WTC11 (cell line): ENCODE results near the gene GABBR1. TPM values are rescaled to one million over a fixed set of nuclear protein-coding genes. Genes with fewer than 3 reads are reported as not detected.
A peak's percentile ranks its signal among the peaks of the same experiment; 100 is the strongest.

ENCODE experiments used
- ATAC-seq: fragments of 200-7000 bp; cut with Tn5 transposase; 2 replicates; pipeline ENCODE4 v1.10.0; 2021; ENCODE audit warnings: mild to moderate bottlenecking, moderate library complexity
- CTCF ChIA-PET: fragments of 300-600 bp; sonication (Branson Sonifier 250); formaldehyde crosslinking; loops from one replicate; lab custom pipeline; 2021; ENCODE audit warnings: antibody characterized with exemption; lab: Charles Lee
- POLR2A ChIA-PET: fragments of 350-600 bp; sonication (Branson Sonifier 250); formaldehyde crosslinking; loops from one replicate; lab custom pipeline; 2021; ENCODE audit warnings: antibody characterized with exemption; lab: Charles Lee
- DNase-seq: peaks from one replicate; pipeline ENCODE4 v3.0.0; 2021; ENCODE audit warnings: low spot score
- H3K27ac Mint-ChIP-seq: 2 replicates; pipeline ENCODE4 v1.8.0; 2021; ENCODE audit warnings: mixed read lengths
- H3K27me3 Mint-ChIP-seq: 2 replicates; pipeline ENCODE4 v1.8.0; 2021; ENCODE audit warnings: low read depth, mild to moderate bottlenecking, moderate library complexity, mixed read lengths
- H3K36me3 Mint-ChIP-seq: 2 replicates; pipeline ENCODE4 v1.8.0; 2021; ENCODE audit warnings: mixed read lengths
- H3K4me1 Mint-ChIP-seq: 2 replicates; pipeline ENCODE4 v1.8.0; 2022; ENCODE audit warnings: mixed read lengths
- H3K4me3 Mint-ChIP-seq: 2 replicates; pipeline ENCODE4 v1.8.0; 2021; ENCODE audit warnings: mild to moderate bottlenecking, moderate library complexity, mixed read lengths
- H3K9me3 Mint-ChIP-seq: 2 replicates; pipeline ENCODE4 v1.8.0; 2021; ENCODE audit warnings: mixed read lengths
- AFF4 ChIP-seq: sonication (generic); formaldehyde crosslinking; IDR thresholded peaks from 2 replicates; pipeline ENCODE4 v1.8.1; 2023; ENCODE audit warnings: mild to moderate bottlenecking, missing genetic modification reagents, borderline replicate concordance
- ARID4B ChIP-seq: sonication (generic); formaldehyde crosslinking; IDR thresholded peaks from 2 replicates; pipeline ENCODE4 v1.8.0; 2023; ENCODE audit warnings: missing genetic modification reagents, mild to moderate bottlenecking, borderline replicate concordance
- CBFB ChIP-seq: sonication (generic); formaldehyde crosslinking; IDR thresholded peaks from 2 replicates; pipeline ENCODE4 v1.8.1; 2022; ENCODE audit warnings: mild to moderate bottlenecking, low read depth, missing genetic modification reagents
- E2F1 ChIP-seq: sonication (generic); formaldehyde crosslinking; IDR thresholded peaks from 2 replicates; pipeline ENCODE4 v1.8.0; 2022; ENCODE audit warnings: mild to moderate bottlenecking, missing genetic modification reagents
- ELF4 ChIP-seq: sonication (generic); formaldehyde crosslinking; IDR thresholded peaks from 2 replicates; pipeline ENCODE4 v1.8.1; 2022; ENCODE audit warnings: low read depth, mild to moderate bottlenecking, moderate library complexity, missing genetic modification reagents
- FOXP1 ChIP-seq: sonication (generic); formaldehyde crosslinking; IDR thresholded peaks from 2 replicates; pipeline ENCODE4 v1.8.0; 2022; ENCODE audit warnings: missing genetic modification reagents, mild to moderate bottlenecking, moderate library complexity, borderline replicate concordance
- GTF2I ChIP-seq: fragments of 250-450 bp; sonication (Bioruptor Pico); conservative IDR thresholded peaks from 2 replicates; pipeline ENCODE4 v1.4.0; 2021; ENCODE audit warnings: mild to moderate bottlenecking
- HMGXB4 ChIP-seq: sonication (generic); formaldehyde crosslinking; IDR thresholded peaks from 2 replicates; pipeline ENCODE4 v1.8.1; 2023; ENCODE audit warnings: mild to moderate bottlenecking, moderate library complexity, missing genetic modification reagents
- IRF2 ChIP-seq: sonication (generic); formaldehyde crosslinking; IDR thresholded peaks from 2 replicates; pipeline ENCODE4 v1.8.0; 2022; ENCODE audit warnings: low read depth, missing genetic modification reagents, borderline replicate concordance
- MAX ChIP-seq: sonication (generic); formaldehyde crosslinking; IDR thresholded peaks from 2 replicates; pipeline ENCODE4 v1.8.0; 2022; ENCODE audit warnings: mild to moderate bottlenecking, missing genetic modification reagents
- MYBL2 ChIP-seq: sonication (generic); formaldehyde crosslinking; IDR thresholded peaks from 2 replicates; pipeline ENCODE4 v1.8.1; 2023; ENCODE audit warnings: mild to moderate bottlenecking, moderate library complexity, missing genetic modification reagents
- RELA ChIP-seq: sonication (generic); formaldehyde crosslinking; IDR thresholded peaks from 2 replicates; pipeline ENCODE4 v1.8.1; 2022; ENCODE audit warnings: missing genetic modification reagents, mild to moderate bottlenecking, borderline replicate concordance
- ZBTB21 ChIP-seq: sonication (generic); formaldehyde crosslinking; IDR thresholded peaks from 2 replicates; pipeline ENCODE4 v1.8.1; 2023; ENCODE audit warnings: mild to moderate bottlenecking, missing genetic modification reagents, borderline replicate concordance
- ZNF121 ChIP-seq: sonication (generic); formaldehyde crosslinking; IDR thresholded peaks from 2 replicates; pipeline ENCODE4 v1.8.0; 2023; ENCODE audit warnings: missing genetic modification reagents
- ZNF138 ChIP-seq: sonication (generic); formaldehyde crosslinking; conservative IDR thresholded peaks from 2 replicates; pipeline ENCODE4 v1.8.1; 2022; ENCODE audit warnings: mild to moderate bottlenecking, moderate library complexity, missing genetic modification reagents
- ZNF423 ChIP-seq: fragments of 250-450 bp; sonication (Bioruptor Pico); IDR thresholded peaks from 2 replicates; pipeline ENCODE4 v2.1.2; 2022; ENCODE audit warnings: mild to moderate bottlenecking, moderate library complexity
- total RNA-seq: library from RNA; stranded (reverse); gene quantifications from 3 replicates; pipeline ENCODE4 v1.2.3, GENCODE V29; 2021
- TF ChIP-seq, protein P1 (sequence below): sonication (generic); formaldehyde crosslinking; IDR thresholded peaks from 2 replicates; pipeline ENCODE4 v1.8.1; 2023; ENCODE audit warnings: mild to moderate bottlenecking, missing genetic modification reagents, moderate library complexity
- TF ChIP-seq, protein P2 (sequence below): sonication (generic); formaldehyde crosslinking; IDR thresholded peaks from 2 replicates; pipeline ENCODE4 v1.8.0; 2023; ENCODE audit warnings: mild to moderate bottlenecking, missing genetic modification reagents

GABBR1 gene
- total RNA-seq, 1 experiment from 2014 or later: 107 TPM

DNA sequence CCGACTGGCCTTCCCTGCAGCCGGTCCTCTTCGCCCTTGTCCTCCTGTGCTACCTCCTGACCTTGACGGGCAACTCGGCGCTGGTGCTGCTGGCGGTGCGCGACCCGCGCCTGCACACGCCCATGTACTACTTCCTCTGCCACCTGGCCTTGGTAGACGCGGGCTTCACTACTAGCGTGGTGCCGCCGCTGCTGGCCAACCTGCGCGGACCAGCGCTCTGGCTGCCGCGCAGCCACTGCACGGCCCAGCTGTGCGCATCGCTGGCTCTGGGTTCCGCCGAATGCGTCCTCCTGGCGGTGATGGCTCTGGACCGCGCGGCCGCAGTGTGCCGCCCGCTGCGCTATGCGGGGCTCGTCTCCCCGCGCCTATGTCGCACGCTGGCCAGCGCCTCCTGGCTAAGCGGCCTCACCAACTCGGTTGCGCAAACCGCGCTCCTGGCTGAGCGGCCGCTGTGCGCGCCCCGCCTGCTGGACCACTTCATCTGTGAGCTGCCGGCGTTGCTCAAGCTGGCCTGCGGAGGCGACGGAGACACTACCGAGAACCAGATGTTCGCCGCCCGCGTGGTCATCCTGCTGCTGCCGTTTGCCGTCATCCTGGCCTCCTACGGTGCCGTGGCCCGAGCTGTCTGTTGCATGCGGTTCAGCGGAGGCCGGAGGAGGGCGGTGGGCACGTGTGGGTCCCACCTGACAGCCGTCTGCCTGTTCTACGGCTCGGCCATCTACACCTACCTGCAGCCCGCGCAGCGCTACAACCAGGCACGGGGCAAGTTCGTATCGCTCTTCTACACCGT is 79.5 kb downstream of the GABBR1 start:
- CTCF ChIA-PET: interaction anchor here (0.7 to 1.4 kb wide), 8 partner anchors 10 to 177 kb away, joined by 3 to 5 read pairs (median 3); no protein-coding TSS in a partner anchor
- peak; percentile 77 for ATAC-seq
- Mint-ChIP-seq H3K36me3 (peaks cover 7% of the 10 kb centered on the region), H3K4me1 (peaks cover 37% of the 10 kb centered on the region), H3K27me3 (peaks cover 96% of the 10 kb centered on the region), H3K27ac (no peak overlapping the region), H3K4me3 (peak overlapping the region; percentile 76), H3K9me3 (no peaks in the 10 kb centered on the region)
- peak; percentile 84 for DNase-seq
- POLR2A ChIA-PET: no interaction called here
- peak; percentile 65 for TF ChIP-seq ZBTB21 (CRISPR knock-in tag)
- TF ChIP-seq, protein P1, sequence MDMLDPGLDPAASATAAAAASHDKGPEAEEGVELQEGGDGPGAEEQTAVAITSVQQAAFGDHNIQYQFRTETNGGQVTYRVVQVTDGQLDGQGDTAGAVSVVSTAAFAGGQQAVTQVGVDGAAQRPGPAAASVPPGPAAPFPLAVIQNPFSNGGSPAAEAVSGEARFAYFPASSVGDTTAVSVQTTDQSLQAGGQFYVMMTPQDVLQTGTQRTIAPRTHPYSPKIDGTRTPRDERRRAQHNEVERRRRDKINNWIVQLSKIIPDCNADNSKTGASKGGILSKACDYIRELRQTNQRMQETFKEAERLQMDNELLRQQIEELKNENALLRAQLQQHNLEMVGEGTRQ (CRISPR knock-in tag): peak; percentile 38
- 0 out of 2 replicates have a peak, but pooled peaks have one; percentile 44 for TF ChIP-seq ZNF138
- TF ChIP-seq MAX (CRISPR knock-in tag): peak; percentile 94
- no peak for TF ChIP-seq IRF2 (CRISPR knock-in tag)
- peak; percentile 89; the same call in 1 of the 2 replicates for TF ChIP-seq FOXP1 (CRISPR knock-in tag)
- peak; percentile 29; the same call in 1 of the 2 replicates for TF ChIP-seq ZNF423
- TF ChIP-seq AFF4 (CRISPR knock-in tag): 0 out of 2 replicates have a peak, but pooled peaks have one; percentile 65
- TF ChIP-seq, protein P2, sequence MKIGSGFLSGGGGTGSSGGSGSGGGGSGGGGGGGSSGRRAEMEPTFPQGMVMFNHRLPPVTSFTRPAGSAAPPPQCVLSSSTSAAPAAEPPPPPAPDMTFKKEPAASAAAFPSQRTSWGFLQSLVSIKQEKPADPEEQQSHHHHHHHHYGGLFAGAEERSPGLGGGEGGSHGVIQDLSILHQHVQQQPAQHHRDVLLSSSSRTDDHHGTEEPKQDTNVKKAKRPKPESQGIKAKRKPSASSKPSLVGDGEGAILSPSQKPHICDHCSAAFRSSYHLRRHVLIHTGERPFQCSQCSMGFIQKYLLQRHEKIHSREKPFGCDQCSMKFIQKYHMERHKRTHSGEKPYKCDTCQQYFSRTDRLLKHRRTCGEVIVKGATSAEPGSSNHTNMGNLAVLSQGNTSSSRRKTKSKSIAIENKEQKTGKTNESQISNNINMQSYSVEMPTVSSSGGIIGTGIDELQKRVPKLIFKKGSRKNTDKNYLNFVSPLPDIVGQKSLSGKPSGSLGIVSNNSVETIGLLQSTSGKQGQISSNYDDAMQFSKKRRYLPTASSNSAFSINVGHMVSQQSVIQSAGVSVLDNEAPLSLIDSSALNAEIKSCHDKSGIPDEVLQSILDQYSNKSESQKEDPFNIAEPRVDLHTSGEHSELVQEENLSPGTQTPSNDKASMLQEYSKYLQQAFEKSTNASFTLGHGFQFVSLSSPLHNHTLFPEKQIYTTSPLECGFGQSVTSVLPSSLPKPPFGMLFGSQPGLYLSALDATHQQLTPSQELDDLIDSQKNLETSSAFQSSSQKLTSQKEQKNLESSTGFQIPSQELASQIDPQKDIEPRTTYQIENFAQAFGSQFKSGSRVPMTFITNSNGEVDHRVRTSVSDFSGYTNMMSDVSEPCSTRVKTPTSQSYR (CRISPR knock-in tag): 0 out of 2 replicates have a peak, but pooled peaks have one; percentile 67
- TF ChIP-seq E2F1 (CRISPR knock-in tag): no peak
- no peak for TF ChIP-seq ELF4 (CRISPR knock-in tag)
- no peak for TF ChIP-seq MYBL2 (CRISPR knock-in tag)
- TF ChIP-seq RELA (CRISPR knock-in tag): peak; percentile 18; the same call in 1 of the 2 replicates
- TF ChIP-seq ZNF121 (CRISPR knock-in tag): peak; percentile 93
- no peak for TF ChIP-seq GTF2I (CRISPR knock-in tag)
- TF ChIP-seq CBFB (CRISPR knock-in tag): peak; percentile 85
- TF ChIP-seq ARID4B: 0 out of 2 replicates have a peak, but pooled peaks have one; percentile 22
- TF ChIP-seq HMGXB4 (CRISPR knock-in tag): peak; percentile 96
